ENCODE data around the gene FAM20C.
"Not testable (repeated sequence)": the region's sequence is repeated elsewhere in the genome, so short reads cannot be mapped to it uniquely, and the experiment has no call there.

FAM20C gene

GRCh38 chr7:261341-262250, 69.2 kb downstream of the FAM20C start:
- DNase-seq = no peak
- no peak overlapping the region for H2AFZ ChIP-seq (ENCODE audit: low read depth, low read length)
- H3K79me1 ChIP-seq (replicated peaks; ENCODE audit: low read length, poor library complexity, severe bottlenecking) = no peaks in the 10 kb centered on the region
- no peak overlapping the region for H2BK5ac ChIP-seq (ENCODE audit: low read depth, low read length, poor library complexity, severe bottlenecking)
- H3K4me3 ChIP-seq (ENCODE audit: insufficient read depth in 1 of 2, low read depth in 1 of 2, low read length in 2 of 2) = no peak overlapping the region
- no peak overlapping the region for H3K23ac ChIP-seq (ENCODE audit: low read length in 2 of 2)
- H3K4me2 ChIP-seq (ENCODE audit: low read length, poor library complexity, severe bottlenecking) = no peak overlapping the region
- H3K4ac ChIP-seq (ENCODE audit: low read depth in 1 of 2, low read length in 2 of 2) = peak overlapping the region in 1 of 2 experiments; percentile 40
- H2BK12ac ChIP-seq (ENCODE audit: low read length in 2 of 2) = no peak overlapping the region
- no peak overlapping the region for H3K18ac ChIP-seq (ENCODE audit: low read depth in 1 of 2, low read length in 2 of 2)
- peaks cover 19% of the 10 kb centered on the region for H3K9me3 ChIP-seq (ENCODE audit: control insufficient read depth, low read length)
- H3K4me1 ChIP-seq (ENCODE audit: control insufficient read depth, insufficient read depth, low read depth, low read length) = no peaks in the 10 kb centered on the region
- H4K8ac ChIP-seq (ENCODE audit: low read length) = no peak overlapping the region
- H3K36me3 ChIP-seq (ENCODE audit: control insufficient read depth in 1 of 2, insufficient read depth in 2 of 2, low read depth in 1 of 2, low read length in 2 of 2) = peaks cover 52 to 54% of the 10 kb centered on the region in 2 experiments
- peak overlapping the region; percentile 39 for H4K91ac ChIP-seq (ENCODE audit: low read length)
- H3K14ac ChIP-seq (ENCODE audit: low read length in 2 of 2) = no peak overlapping the region
- no peak overlapping the region for H2BK120ac ChIP-seq (ENCODE audit: low read depth, low read length)
- H2AK5ac ChIP-seq (ENCODE audit: low read length, severe bottlenecking) = no peak overlapping the region
- H3K9ac ChIP-seq (ENCODE audit: low read length) = no peak overlapping the region
- no peak overlapping the region for H2BK15ac ChIP-seq (ENCODE audit: low read depth, poor library complexity, severe bottlenecking)
- H3K27me3 ChIP-seq (ENCODE audit: control insufficient read depth in 1 of 2, insufficient read depth in 1 of 2, low read length in 2 of 2) = peaks cover 0 to 4% of the 10 kb centered on the region in 2 experiments
- WGBS = 93% methylated on average over 32 of the region's 32 CpGs
- H3K27ac ChIP-seq (ENCODE audit: low read length, poor library complexity, severe bottlenecking) = no peak overlapping the region

GRCh38 chr7:262251-262572, 69.8 kb downstream of the FAM20C start:
- no peak overlapping the region for H3K4ac ChIP-seq (ENCODE audit: low read depth in 1 of 2, low read length in 2 of 2)
- H3K4me3 ChIP-seq (ENCODE audit: insufficient read depth in 1 of 2, low read depth in 1 of 2, low read length in 2 of 2) = no peak overlapping the region
- H3K27ac ChIP-seq (ENCODE audit: low read length, poor library complexity, severe bottlenecking) = no peak overlapping the region
- H4K91ac ChIP-seq (ENCODE audit: low read length) = peak overlapping the region; percentile 69
- 93% methylated on average over 9 of the region's 9 CpGs for WGBS
- H3K79me1 ChIP-seq (replicated peaks; ENCODE audit: low read length, poor library complexity, severe bottlenecking) = no peaks in the 10 kb centered on the region
- H3K18ac ChIP-seq (ENCODE audit: low read depth in 1 of 2, low read length in 2 of 2) = no peak overlapping the region
- no peak overlapping the region for H4K8ac ChIP-seq (ENCODE audit: low read length)
- peaks cover 46 to 48% of the 10 kb centered on the region in 2 experiments for H3K36me3 ChIP-seq (ENCODE audit: control insufficient read depth in 1 of 2, insufficient read depth in 2 of 2, low read depth in 1 of 2, low read length in 2 of 2)
- H2BK15ac ChIP-seq (ENCODE audit: low read depth, poor library complexity, severe bottlenecking) = no peak overlapping the region
- no peak overlapping the region for H3K9ac ChIP-seq (ENCODE audit: low read length)
- no peak overlapping the region for H3K23ac ChIP-seq (ENCODE audit: low read length in 2 of 2)
- no peak overlapping the region for H3K14ac ChIP-seq (ENCODE audit: low read length in 2 of 2)
- DNase-seq = no peak
- peaks cover 0 to 7% of the 10 kb centered on the region in 2 experiments for H3K27me3 ChIP-seq (ENCODE audit: control insufficient read depth in 1 of 2, insufficient read depth in 1 of 2, low read length in 2 of 2)
- H2BK5ac ChIP-seq (ENCODE audit: low read depth, low read length, poor library complexity, severe bottlenecking) = no peak overlapping the region
- H2BK120ac ChIP-seq (ENCODE audit: low read depth, low read length) = no peak overlapping the region
- no peak overlapping the region for H2BK12ac ChIP-seq (ENCODE audit: low read length in 2 of 2)
- no peak overlapping the region for H2AFZ ChIP-seq (ENCODE audit: low read depth, low read length)
- no peak overlapping the region for H3K4me2 ChIP-seq (ENCODE audit: low read length, poor library complexity, severe bottlenecking)
- no peak overlapping the region for H2AK5ac ChIP-seq (ENCODE audit: low read length, severe bottlenecking)
- no peaks in the 10 kb centered on the region for H3K4me1 ChIP-seq (ENCODE audit: control insufficient read depth, insufficient read depth, low read depth, low read length)
- peaks cover 19% of the 10 kb centered on the region for H3K9me3 ChIP-seq (ENCODE audit: control insufficient read depth, low read length)

DNA sequence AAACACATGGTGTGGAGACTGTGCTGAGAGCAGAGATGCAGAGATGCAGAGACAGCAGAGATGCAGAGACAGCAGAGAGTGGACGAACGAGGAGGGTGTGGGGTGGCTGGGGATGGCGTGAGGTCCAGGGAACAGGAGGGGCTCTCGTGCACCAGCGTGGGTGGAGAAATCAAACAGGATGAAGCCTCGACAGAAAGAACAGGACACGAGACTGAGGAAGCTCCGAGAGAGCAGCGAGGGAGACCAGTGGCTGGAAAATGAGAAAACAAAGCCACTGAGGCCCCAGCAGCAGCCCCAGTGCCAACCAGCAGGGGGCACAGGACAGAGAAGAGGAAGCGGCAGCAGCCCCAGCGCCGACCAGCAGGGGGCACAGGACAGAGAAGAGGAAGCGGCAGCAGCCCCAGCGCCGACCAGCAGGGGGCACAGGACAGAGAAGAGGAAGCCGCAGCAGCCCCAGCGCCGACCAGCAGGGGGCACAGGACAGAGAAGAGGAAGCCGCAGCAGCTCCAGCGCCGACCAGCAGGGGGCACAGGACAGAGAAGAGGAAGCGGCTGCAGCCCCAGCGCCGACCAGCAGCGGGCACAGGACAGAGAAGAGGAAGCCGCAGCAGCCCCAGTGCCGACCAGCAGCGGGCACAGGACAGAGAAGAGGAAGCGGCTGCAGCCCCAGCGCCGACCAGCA, 70.4 kb downstream of the FAM20C start:
- not testable (repeated sequence) for H3K14ac ChIP-seq (ENCODE audit: low read length in 2 of 2); H2AK5ac ChIP-seq (ENCODE audit: low read length, severe bottlenecking); H3K27ac ChIP-seq (ENCODE audit: low read length, poor library complexity, severe bottlenecking); DNase-seq; H2BK5ac ChIP-seq (ENCODE audit: low read depth, low read length, poor library complexity, severe bottlenecking); H3K9ac ChIP-seq (ENCODE audit: low read length); H3K4me2 ChIP-seq (ENCODE audit: low read length, poor library complexity, severe bottlenecking); H3K4me1 ChIP-seq (ENCODE audit: control insufficient read depth, insufficient read depth, low read depth, low read length); H4K91ac ChIP-seq (ENCODE audit: low read length); H2BK12ac ChIP-seq (ENCODE audit: low read length in 2 of 2); H3K79me1 ChIP-seq (replicated peaks; ENCODE audit: low read length, poor library complexity, severe bottlenecking); H3K23ac ChIP-seq (ENCODE audit: low read length in 2 of 2); H2BK15ac ChIP-seq (ENCODE audit: low read depth, poor library complexity, severe bottlenecking); H2AFZ ChIP-seq (ENCODE audit: low read depth, low read length); H3K4ac ChIP-seq (ENCODE audit: low read depth in 1 of 2, low read length in 2 of 2); H3K4me3 ChIP-seq (ENCODE audit: insufficient read depth in 1 of 2, low read depth in 1 of 2, low read length in 2 of 2); H3K18ac ChIP-seq (ENCODE audit: low read depth in 1 of 2, low read length in 2 of 2); H2BK120ac ChIP-seq (ENCODE audit: low read depth, low read length); H4K8ac ChIP-seq (ENCODE audit: low read length)
- Histone ChIP-seq H3K9me3 (ENCODE audit: control insufficient read depth, low read length) (peaks cover 19% of the 10 kb centered on the region), H3K36me3 (ENCODE audit: control insufficient read depth in 1 of 2, insufficient read depth in 2 of 2, low read depth in 1 of 2, low read length in 2 of 2) (peaks cover 40 to 42% of the 10 kb centered on the region in 2 experiments), H3K27me3 (ENCODE audit: control insufficient read depth in 1 of 2, insufficient read depth in 1 of 2, low read length in 2 of 2) (peaks cover 0 to 10% of the 10 kb centered on the region in 2 experiments)
- 91% methylated on average over 15 of the region's 31 CpGs for WGBS
